Lung microvascular endothelial cell (primary cell): ENCODE results near the gene SNRPA1. TPM values are rescaled to one million over a fixed set of nuclear protein-coding genes. Genes with fewer than 3 reads are reported as not detected.
"Not testable (repeated sequence)": the region's sequence is repeated elsewhere in the genome, so short reads cannot be mapped to it uniquely, and the experiment has no call there.

Experiments
- DNase-seq, 2 donors: peaks; one replicate each; pipeline versions ENCODE4 v3.0.0 to v3.0.0-alpha.2; 2010; ENCODE audit warnings: low read depth in 2 of 2
- total RNA-seq: library from RNA; depleted of rRNA; stranded (reverse); fragments of >200 nt; gene quantifications from 2 replicates; pipeline ENCODE4 v1.2.1, GENCODE V29; 2014

SNRPA1 gene
- total RNA-seq: 9.2 and 9.5 TPM in 2 replicates

- DNase-seq: peak; percentile 97 to 98
Measured at GRCh38 chr15:101294731-101295606, at the start of gene SNRPA1. Gene SNRPA1, minus strand, starts transcription at chr15:101295248. Its CDS starts 70 bp downstream, at chr15:101295178.

- no peak for DNase-seq
Measured at GRCh38 chr15:101342056-101342455, 47.0 kb upstream of the SNRPA1 start.

- DNase-seq: no peak
Measured at GRCh38 chr15:101338502-101339057, 43.5 kb upstream of the SNRPA1 start.

GRCh38 chr15:101337976-101338375 lies 42.9 kb upstream of the SNRPA1 start:
- no peak for DNase-seq

- DNase-seq: not testable (repeated sequence)
Measured at GRCh38 chr15:101333907-101334789, 39.1 kb upstream of the SNRPA1 start.

GRCh38 chr15:101332061-101332467 lies 37.0 kb upstream of the SNRPA1 start:
- no peak for DNase-seq

- DNase-seq: no peak
Measured at GRCh38 chr15:101329867-101330380, 34.9 kb upstream of the SNRPA1 start.

- DNase-seq: no peak
Measured at GRCh38 chr15:101329309-101329863, 34.3 kb upstream of the SNRPA1 start.

GRCh38 chr15:101328001-101328400 lies 33.0 kb upstream of the SNRPA1 start:
- no peak for DNase-seq

- no peak for DNase-seq
Measured at GRCh38 chr15:101327147-101327740, 32.2 kb upstream of the SNRPA1 start.

GRCh38 chr15:101326462-101327146 lies 31.6 kb upstream of the SNRPA1 start:
- no peak for DNase-seq

GRCh38 chr15:101326026-101326315 lies 30.9 kb upstream of the SNRPA1 start:
- no peak for DNase-seq

- no peak for DNase-seq
Measured at GRCh38 chr15:101325263-101326025, 30.4 kb upstream of the SNRPA1 start.

GRCh38 chr15:101324524-101325177 lies 29.6 kb upstream of the SNRPA1 start:
- DNase-seq: no peak

GRCh38 chr15:101323793-101324523 lies 28.9 kb upstream of the SNRPA1 start:
- DNase-seq: no peak

- no peak for DNase-seq
Measured at GRCh38 chr15:101322854-101323477, 27.9 kb upstream of the SNRPA1 start.

- DNase-seq: no peak
Measured at GRCh38 chr15:101322016-101322695, 27.1 kb upstream of the SNRPA1 start.
